ENCODE results near the gene MEAF6. TPM values are rescaled to one million over a fixed set of nuclear protein-coding genes. Genes with fewer than 3 reads are reported as not detected.
"Not testable (repeated sequence)": the region's sequence is repeated elsewhere in the genome, so short reads cannot be mapped to it uniquely, and the experiment has no call there.

MEAF6 gene
- total RNA-seq, 4 donors from 2014 or later, result 39.1 to 186 (median 69.1) TPM

DNA sequence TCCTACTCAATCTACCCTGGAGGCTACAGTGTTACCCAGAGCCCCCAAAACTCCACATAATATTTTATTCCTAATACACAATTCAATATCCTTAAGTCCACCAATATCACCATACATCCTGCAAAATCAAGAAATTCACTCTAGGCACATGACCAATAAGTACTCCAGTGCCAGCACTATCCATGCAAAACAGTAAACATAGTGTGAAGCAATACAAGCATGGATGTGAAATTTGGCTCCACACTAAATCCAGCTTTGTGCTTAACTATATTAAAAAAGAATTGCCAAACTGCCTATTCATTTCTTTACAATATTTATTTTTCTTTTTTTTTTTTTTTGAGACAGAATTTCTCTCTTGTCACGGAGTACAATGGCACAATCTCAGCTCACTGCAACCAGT is 3.0 kb upstream of the MEAF6 start:
- H3K27me3 ChIP-seq, result no peaks in the 10 kb centered on the region
- no peak overlapping the region for H3K27ac ChIP-seq
- no peak overlapping the region for H3K4me3 ChIP-seq
- DNase-seq, result no peak
- no peaks in the 10 kb centered on the region for H3K9me3 ChIP-seq
- no peaks in the 10 kb centered on the region for H3K36me3 ChIP-seq
- TF ChIP-seq, protein P1, sequence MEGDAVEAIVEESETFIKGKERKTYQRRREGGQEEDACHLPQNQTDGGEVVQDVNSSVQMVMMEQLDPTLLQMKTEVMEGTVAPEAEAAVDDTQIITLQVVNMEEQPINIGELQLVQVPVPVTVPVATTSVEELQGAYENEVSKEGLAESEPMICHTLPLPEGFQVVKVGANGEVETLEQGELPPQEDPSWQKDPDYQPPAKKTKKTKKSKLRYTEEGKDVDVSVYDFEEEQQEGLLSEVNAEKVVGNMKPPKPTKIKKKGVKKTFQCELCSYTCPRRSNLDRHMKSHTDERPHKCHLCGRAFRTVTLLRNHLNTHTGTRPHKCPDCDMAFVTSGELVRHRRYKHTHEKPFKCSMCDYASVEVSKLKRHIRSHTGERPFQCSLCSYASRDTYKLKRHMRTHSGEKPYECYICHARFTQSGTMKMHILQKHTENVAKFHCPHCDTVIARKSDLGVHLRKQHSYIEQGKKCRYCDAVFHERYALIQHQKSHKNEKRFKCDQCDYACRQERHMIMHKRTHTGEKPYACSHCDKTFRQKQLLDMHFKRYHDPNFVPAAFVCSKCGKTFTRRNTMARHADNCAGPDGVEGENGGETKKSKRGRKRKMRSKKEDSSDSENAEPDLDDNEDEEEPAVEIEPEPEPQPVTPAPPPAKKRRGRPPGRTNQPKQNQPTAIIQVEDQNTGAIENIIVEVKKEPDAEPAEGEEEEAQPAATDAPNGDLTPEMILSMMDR (IDR thresholded peaks at IDR 0.05), result no peak
- TF ChIP-seq POLR2A (IDR thresholded peaks at IDR 0.05), result no peak
- peaks cover 0 to 7% of the 10 kb centered on the region in 2 donors for H3K4me1 ChIP-seq
- intact Hi-C loops (cut with DNase I; ENCODE audit: low total_unique reads), result no loop called here

DNA sequence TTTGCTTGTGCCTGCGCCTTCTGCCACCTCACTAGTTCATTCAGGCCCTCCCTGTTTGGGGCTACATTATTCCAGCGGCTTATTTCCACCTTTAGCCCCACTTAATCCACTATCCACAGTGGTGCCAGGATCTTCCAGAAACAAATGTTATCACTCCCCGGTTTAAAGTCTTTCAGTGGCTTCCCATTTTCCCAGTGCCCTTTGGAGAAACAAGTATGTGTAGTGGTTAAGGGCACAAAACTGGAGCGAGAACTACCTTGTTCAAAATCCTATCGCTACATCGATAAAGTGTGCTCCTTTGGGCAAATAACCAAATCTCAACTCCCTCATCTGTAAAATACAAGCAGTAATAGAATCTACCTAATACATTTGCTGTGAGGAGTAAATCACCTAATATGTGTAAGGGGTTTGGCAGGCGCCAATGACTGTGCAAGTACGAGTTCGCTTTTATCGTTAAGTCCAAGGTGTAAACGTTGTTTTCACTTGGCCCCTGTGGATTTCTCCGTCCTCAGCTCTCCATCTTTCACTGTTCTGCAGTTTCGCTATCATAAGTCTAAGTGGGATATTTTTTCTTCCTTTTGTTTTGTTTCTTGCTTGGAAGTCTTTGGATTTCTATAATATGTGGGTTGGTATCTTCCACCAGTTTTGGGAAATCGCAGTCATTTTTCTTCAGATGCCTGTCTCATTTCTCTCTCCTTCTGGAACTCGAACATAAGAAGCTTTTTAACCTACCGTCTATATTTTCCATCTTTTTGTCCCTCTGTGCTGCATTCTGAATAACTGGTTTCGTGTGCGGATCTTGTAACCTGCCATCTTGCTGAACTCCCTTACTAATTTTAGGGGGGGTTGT is 844 bp upstream of the MEAF6 start:
- no peaks in the 10 kb centered on the region for H3K27me3 ChIP-seq
- H3K4me3 ChIP-seq, result peak overlapping the region; percentile 66 to 74
- intact Hi-C loops (cut with DNase I; ENCODE audit: low total_unique reads), result no loop called here
- H3K36me3 ChIP-seq, result no peaks in the 10 kb centered on the region
- peaks cover 0 to 7% of the 10 kb centered on the region in 2 donors for H3K4me1 ChIP-seq
- no peaks in the 10 kb centered on the region for H3K9me3 ChIP-seq
- DNase-seq, result no peak
- H3K27ac ChIP-seq, result peak overlapping the region; percentile 94 to 96
- TF ChIP-seq, protein P1 (IDR thresholded peaks at IDR 0.05), result no peak
- TF ChIP-seq POLR2A (IDR thresholded peaks at IDR 0.05), result no peak

GRCh38 chr1:37513795-37514349 is 694 bp downstream of the MEAF6 start:
- H3K27ac ChIP-seq, result peak overlapping the region; percentile 94 to 96
- TF ChIP-seq POLR2A (IDR thresholded peaks at IDR 0.05), result no peak
- TF ChIP-seq, protein P1 (IDR thresholded peaks at IDR 0.05), result no peak
- no peaks in the 10 kb centered on the region for H3K27me3 ChIP-seq
- H3K36me3 ChIP-seq, result no peaks in the 10 kb centered on the region
- H3K4me1 ChIP-seq, result peaks cover 0 to 7% of the 10 kb centered on the region in 2 donors
- H3K9me3 ChIP-seq, result no peaks in the 10 kb centered on the region
- peak overlapping the region; percentile 66 to 74 for H3K4me3 ChIP-seq
- DNase-seq, result peak in 1 of 2 donors; percentile 22
- intact Hi-C loops (cut with DNase I; ENCODE audit: low total_unique reads), result no loop called here

DNA sequence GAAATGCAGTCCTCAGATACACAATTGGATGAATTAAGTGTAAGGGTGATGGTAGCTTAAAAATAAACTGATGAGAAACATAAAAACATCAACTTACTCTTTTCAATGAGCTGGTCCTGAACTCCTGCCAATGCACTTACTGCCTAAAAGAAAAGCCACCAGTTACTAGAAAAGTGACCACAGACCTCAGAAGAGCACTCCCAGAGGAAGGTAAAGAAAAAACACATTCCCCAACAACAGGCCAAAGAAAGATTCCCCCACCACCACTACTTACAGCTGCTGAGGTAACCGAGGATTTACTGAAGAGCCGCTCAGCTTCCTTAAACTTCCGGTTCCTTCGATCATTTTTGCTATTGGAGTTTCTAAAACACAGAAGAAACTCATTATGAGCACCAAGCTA is 5.4 kb downstream of the MEAF6 start:
- Histone ChIP-seq H3K9me3 (no peaks in the 10 kb centered on the region), H3K36me3 (no peaks in the 10 kb centered on the region), H3K27me3 (no peaks in the 10 kb centered on the region), H3K27ac (no peak overlapping the region), H3K4me3 (no peak overlapping the region), H3K4me1 (peaks cover 0 to 7% of the 10 kb centered on the region in 2 donors)
- DNase-seq, result no peak
- intact Hi-C loops (cut with DNase I; ENCODE audit: low total_unique reads), result no loop called here
- TF ChIP-seq POLR2A (IDR thresholded peaks at IDR 0.05), result no peak
- TF ChIP-seq, protein P1 (IDR thresholded peaks at IDR 0.05), result no peak

GRCh38 chr1:37506740-37507139 is 7.8 kb downstream of the MEAF6 start:
- DNase-seq, result no peak
- Histone ChIP-seq H3K4me1 (no peaks in the 10 kb centered on the region), H3K27me3 (no peaks in the 10 kb centered on the region), H3K4me3 (no peak overlapping the region), H3K9me3 (no peaks in the 10 kb centered on the region), H3K36me3 (no peaks in the 10 kb centered on the region), H3K27ac (no peak overlapping the region)
- intact Hi-C loops (cut with DNase I; ENCODE audit: low total_unique reads), result no loop called here
- no peak for TF ChIP-seq POLR2A (IDR thresholded peaks at IDR 0.05)
- TF ChIP-seq, protein P1 (IDR thresholded peaks at IDR 0.05), result no peak

GRCh38 chr1:37502791-37503190 is 11.8 kb downstream of the MEAF6 start:
- H3K27ac ChIP-seq; H3K4me3 ChIP-seq; H3K9me3 ChIP-seq; H3K36me3 ChIP-seq; DNase-seq; H3K27me3 ChIP-seq; intact Hi-C loops (cut with DNase I; ENCODE audit: low total_unique reads); H3K4me1 ChIP-seq: not testable (repeated sequence)
